Glutamatergic neuron (in vitro differentiated cells): ENCODE results near the gene RCL1. TPM values are rescaled to one million over a fixed set of nuclear protein-coding genes. Genes with fewer than 3 reads are reported as not detected.

Experiments used
- DNase-seq: peaks from one replicate; pipeline ENCODE4 v3.0.0; 2022
- H3K27ac Mint-ChIP-seq: one replicate; pipeline ENCODE4 v1.8.0; 2020; ENCODE audit warnings: mild to moderate bottlenecking, mixed read lengths, inconsistent platforms; ENCODE audit not compliant: unreplicated experiment
- H3K27me3 Mint-ChIP-seq: one replicate; pipeline ENCODE4 v1.8.0; 2020; ENCODE audit warnings: mild to moderate bottlenecking, moderate library complexity, mixed read lengths, inconsistent platforms; ENCODE audit not compliant: unreplicated experiment
- H3K36me3 Mint-ChIP-seq: one replicate; pipeline ENCODE4 v1.8.0; 2020; ENCODE audit warnings: mild to moderate bottlenecking, mixed read lengths, inconsistent platforms; ENCODE audit not compliant: unreplicated experiment
- H3K4me1 Mint-ChIP-seq: one replicate; pipeline ENCODE4 v1.8.0; 2020; ENCODE audit warnings: mild to moderate bottlenecking, low read depth, mixed read lengths, inconsistent platforms; ENCODE audit not compliant: unreplicated experiment
- H3K4me3 Mint-ChIP-seq: one replicate; pipeline ENCODE4 v1.8.0; 2020; ENCODE audit warnings: mild to moderate bottlenecking, mixed read lengths, inconsistent platforms; ENCODE audit not compliant: unreplicated experiment
- H3K9me3 Mint-ChIP-seq: one replicate; pipeline ENCODE4 v1.8.0; 2020; ENCODE audit warnings: mild to moderate bottlenecking, moderate library complexity, mixed read lengths, inconsistent platforms; ENCODE audit not compliant: unreplicated experiment
- total RNA-seq: library from RNA; stranded (reverse); fragmentation: NEBNext Ultra II Directional; extraction: Animal tissue kit (Norgen Biotek cat#: 25700); gene quantifications from one replicate; pipeline ENCODE4 v1.2.1, GENCODE V29; 2021; ENCODE audit not compliant: unreplicated experiment
- TF ChIP-seq, protein P1 (sequence below): fragments of 200-600 bp; sonication (generic); IDR thresholded peaks from one replicate; pipeline ENCODE4 v1.5.0; 2021; ENCODE audit not compliant: partially characterized antibody, unreplicated experiment

RCL1 gene
- total RNA-seq, 1 donor from 2014 or later: 14.4 TPM

DNA sequence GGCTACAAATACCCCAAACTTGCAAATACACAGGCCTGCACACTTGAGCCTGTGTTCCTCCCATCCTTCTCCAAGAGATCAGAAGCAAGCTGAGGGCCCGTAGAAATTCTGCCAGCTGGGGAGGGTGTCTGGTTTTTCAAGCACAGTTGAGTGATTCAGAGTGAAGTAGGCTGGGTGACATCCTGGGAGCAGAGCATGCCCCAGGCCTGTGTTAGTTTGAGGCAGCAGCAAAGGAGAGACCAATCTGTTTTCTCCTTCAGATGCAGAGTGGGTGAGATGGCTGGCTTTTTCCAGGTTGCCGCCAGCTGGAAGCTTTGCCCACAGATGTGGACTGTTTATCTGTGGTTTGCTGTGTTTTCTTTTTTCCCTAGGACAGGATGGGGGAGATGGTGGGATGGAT is 63.1 kb downstream of the RCL1 start:
- Mint-ChIP-seq H3K36me3 (peaks cover 8% of the 10 kb centered on the region), H3K9me3 (peaks cover 2% of the 10 kb centered on the region), H3K27me3 (no peaks in the 10 kb centered on the region), H3K4me3 (no peak overlapping the region), H3K4me1 (no peaks in the 10 kb centered on the region), H3K27ac (no peak overlapping the region)
- no peak for DNase-seq
- TF ChIP-seq, protein P1, sequence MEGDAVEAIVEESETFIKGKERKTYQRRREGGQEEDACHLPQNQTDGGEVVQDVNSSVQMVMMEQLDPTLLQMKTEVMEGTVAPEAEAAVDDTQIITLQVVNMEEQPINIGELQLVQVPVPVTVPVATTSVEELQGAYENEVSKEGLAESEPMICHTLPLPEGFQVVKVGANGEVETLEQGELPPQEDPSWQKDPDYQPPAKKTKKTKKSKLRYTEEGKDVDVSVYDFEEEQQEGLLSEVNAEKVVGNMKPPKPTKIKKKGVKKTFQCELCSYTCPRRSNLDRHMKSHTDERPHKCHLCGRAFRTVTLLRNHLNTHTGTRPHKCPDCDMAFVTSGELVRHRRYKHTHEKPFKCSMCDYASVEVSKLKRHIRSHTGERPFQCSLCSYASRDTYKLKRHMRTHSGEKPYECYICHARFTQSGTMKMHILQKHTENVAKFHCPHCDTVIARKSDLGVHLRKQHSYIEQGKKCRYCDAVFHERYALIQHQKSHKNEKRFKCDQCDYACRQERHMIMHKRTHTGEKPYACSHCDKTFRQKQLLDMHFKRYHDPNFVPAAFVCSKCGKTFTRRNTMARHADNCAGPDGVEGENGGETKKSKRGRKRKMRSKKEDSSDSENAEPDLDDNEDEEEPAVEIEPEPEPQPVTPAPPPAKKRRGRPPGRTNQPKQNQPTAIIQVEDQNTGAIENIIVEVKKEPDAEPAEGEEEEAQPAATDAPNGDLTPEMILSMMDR: no peak

GRCh38 chr9:4857163-4857810 is 64.5 kb downstream of the RCL1 start:
- peaks cover 2% of the 10 kb centered on the region for H3K9me3 Mint-ChIP-seq
- no peak for DNase-seq
- H3K36me3 Mint-ChIP-seq: peaks cover 8% of the 10 kb centered on the region
- H3K4me3 Mint-ChIP-seq: no peak overlapping the region
- H3K27ac Mint-ChIP-seq: no peak overlapping the region
- H3K27me3 Mint-ChIP-seq: no peaks in the 10 kb centered on the region
- TF ChIP-seq, protein P1: no peak
- H3K4me1 Mint-ChIP-seq: no peaks in the 10 kb centered on the region

- no peaks in the 10 kb centered on the region for H3K27me3 Mint-ChIP-seq
- TF ChIP-seq, protein P1: no peak
Measured at GRCh38 chr9:4859035-4859434, 66.3 kb downstream of the RCL1 start.

DNA sequence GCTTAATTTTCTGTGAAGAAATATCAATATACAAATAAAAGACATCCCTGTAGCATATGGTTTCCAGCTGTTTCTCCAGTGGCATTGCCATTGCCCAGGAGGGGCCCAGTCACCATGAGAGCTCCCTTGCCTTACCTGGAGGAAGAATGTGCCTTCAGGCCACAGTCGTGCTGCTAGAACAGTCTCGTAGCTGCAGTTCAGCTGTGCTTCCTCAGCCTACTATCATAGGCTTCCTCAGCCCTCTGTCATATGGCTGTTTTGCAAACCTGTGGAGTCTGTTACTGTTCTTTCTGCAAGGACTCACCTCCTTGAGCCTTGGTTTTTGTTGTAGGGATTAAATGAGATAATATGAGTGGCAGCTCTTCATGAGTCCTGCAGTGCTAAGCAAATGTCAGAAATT is 67.6 kb downstream of the RCL1 start:
- Mint-ChIP-seq H3K27ac (no peak overlapping the region), H3K4me1 (peaks cover 6% of the 10 kb centered on the region), H3K36me3 (peaks cover 8% of the 10 kb centered on the region), H3K4me3 (no peak overlapping the region), H3K9me3 (peaks cover under 1% of the 10 kb centered on the region), H3K27me3 (no peaks in the 10 kb centered on the region)
- TF ChIP-seq, protein P1: no peak
- DNase-seq: no peak

More at GRCh38 chr9:4859035-4859434, 66.3 kb downstream of the RCL1 start:
- DNase-seq: no peak
- no peak overlapping the region for H3K4me3 Mint-ChIP-seq
- no peak overlapping the region for H3K27ac Mint-ChIP-seq
- peaks cover 2% of the 10 kb centered on the region for H3K9me3 Mint-ChIP-seq
- no peaks in the 10 kb centered on the region for H3K4me1 Mint-ChIP-seq
- peaks cover 8% of the 10 kb centered on the region for H3K36me3 Mint-ChIP-seq

DNA sequence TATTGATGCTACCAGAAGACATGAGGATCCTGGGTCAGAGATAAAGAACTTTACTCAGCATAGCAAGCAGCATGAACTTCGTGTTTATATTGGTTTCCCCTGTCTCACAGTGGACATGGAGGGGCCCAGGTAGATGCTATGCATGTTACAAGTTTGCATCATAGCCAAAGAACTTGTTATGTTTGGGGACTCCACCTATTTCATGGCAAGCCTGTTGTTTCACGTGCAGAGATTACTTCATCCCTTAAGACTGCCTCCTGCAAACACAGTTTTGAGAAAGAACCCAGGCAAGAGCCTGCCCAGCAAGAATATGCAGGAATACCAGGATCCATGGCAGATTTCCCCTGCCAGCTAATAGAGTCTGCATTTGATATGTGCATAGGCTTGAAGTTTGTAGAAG is 68.4 kb downstream of the RCL1 start:
- Mint-ChIP-seq H3K27ac (no peak overlapping the region), H3K36me3 (peaks cover 8% of the 10 kb centered on the region), H3K4me3 (no peak overlapping the region), H3K27me3 (no peaks in the 10 kb centered on the region), H3K9me3 (no peaks in the 10 kb centered on the region), H3K4me1 (peaks cover 6% of the 10 kb centered on the region)
- TF ChIP-seq, protein P1: no peak
- no peak for DNase-seq
